IPS-11a (cell line): ENCODE measurements around the gene PRRT4.

Experiments
- H3K4me3 ChIP-seq: one replicate; pipeline ENCODE4 v1.5.1; 2013; ENCODE audit warnings: low read depth, low read length, control low read depth

The PRRT4 gene

DNA sequence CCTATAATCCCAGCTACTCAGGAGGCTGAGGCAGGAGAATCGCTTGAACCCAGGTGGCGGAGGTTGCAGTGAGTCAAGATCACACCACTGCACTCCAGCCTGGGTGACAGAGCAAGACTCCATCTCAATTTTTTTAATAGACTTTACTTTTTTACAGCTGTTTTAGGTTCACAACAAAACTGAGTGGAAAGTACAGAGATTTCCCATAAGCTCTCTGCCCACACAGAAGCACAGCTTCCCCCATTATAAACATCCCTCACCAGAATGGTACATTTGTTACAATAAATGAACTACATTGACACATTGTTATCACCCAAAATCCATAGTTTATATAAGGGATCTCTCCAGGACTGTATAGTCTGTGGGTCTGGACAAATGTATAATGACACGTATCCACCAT, 14.6 kb upstream of the PRRT4 start:
- H3K4me3 ChIP-seq = no peak overlapping the region

DNA sequence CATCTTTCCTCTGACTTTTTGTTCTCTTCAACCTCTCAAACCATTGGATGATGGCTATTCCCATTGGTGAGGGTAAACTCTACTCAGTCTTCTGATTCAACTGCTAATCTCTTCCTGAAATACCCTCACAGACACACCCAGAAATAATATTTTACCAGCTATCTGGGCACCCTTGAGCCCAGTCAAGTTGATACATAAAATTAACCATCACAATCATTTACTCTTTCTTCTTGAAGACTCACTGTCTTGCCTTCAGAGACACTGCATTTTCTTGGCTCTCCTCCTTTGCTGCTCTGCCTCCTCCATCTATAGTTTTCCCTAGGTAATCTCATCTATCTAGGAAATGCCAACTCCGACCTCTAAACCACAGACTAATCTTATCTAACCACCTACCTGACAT, 12.6 kb upstream of the PRRT4 start:
- H3K4me3 ChIP-seq = no peak overlapping the region

DNA sequence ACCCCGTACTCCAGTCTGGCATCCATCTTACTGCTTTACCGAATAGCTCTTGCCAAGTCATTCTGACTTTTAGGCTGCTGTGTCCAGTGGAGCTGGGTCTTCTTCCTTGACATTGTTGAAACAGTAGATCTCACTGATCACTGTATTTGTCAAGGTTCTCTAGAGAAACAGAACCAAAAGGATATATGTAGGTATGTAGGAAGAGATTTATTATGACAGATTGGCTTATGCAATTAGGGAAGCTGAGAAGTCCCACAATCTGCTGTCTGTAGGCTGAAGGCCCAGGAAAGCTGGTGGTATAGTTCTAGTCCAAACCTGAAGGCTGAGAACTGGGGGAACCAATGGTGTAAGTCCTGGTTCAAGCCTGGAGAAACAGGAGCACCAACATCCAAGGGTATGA, 12.1 kb upstream of the PRRT4 start:
- H3K4me3 ChIP-seq = no peak overlapping the region

DNA sequence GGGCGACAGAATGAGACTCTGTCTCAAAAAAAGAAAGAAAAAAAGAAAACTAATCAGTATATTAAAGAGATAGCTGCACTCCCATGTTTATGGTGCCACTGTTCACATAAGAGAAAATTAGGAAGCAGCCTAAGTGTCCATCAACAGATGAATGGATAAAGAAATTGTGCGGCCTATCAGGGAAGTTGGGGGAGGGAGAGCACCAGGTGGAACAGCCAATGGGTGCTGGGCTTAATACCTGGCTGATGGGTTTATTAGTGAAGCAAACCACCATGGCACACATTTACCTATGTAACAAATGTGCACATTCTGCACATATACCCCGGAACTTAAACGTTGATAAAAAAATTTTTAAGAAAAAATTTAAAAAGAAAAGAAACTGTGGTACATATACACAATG, 9.0 kb upstream of the PRRT4 start:
- no peak overlapping the region for H3K4me3 ChIP-seq

DNA sequence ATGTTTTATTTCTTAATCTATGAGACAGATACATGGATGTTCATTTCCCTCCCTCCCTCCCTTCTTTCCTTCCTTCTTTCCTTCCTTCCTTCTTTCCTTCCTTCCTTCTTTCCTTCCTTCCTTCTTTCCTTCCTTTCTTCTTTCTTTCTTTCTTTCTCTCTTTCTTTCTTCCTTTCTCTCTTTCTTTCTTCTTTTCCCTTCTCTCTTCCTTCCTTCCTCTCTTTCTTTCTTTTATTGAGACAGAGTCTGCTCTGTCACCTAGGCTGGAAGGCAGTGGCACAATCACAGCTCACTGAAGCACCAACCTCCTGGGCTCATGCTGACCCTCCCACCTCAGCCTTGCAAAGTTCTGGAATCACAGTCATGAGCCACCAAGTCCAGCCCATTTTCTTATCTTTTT, 5.5 kb upstream of the PRRT4 start:
- H3K4me3 ChIP-seq = no peak overlapping the region

DNA sequence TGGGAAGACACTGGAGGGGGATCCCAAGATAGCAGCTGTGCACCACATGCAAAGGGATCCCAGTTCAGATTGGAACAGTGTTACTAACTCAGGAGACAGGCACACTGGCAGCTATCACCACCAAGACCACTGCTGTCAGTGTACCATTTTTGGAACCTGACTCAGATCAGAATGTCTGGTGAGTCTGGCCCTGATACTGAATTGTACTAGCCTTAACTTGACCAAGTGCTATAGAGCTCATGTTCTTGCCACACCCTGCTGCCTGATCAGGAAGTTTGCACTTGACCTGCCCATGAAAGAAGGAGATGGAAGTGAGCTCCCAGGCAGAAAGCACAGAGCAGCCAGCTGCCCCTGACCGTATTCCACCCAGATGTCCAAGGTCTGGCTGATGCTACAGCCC, 4.8 kb upstream of the PRRT4 start:
- no peak overlapping the region for H3K4me3 ChIP-seq

DNA sequence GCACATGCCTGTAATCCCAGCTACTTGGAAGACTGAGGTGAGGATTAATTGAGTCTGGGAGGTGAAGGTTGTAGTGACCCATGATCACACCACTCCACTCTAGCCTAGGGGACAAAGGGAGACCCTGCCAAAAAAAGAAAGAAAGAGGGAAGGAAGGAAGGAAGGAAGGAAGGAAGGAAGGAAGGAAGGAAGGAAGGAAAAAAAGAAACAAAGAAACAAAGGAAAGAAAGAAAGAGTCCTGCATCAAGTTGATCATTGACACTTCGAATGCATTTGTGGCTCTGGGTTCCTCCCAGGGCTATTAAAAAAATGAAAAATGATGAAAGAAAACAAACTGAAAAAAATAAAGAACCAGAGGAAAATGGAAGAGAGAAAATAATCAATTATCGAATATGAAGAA, 3.9 kb upstream of the PRRT4 start:
- no peak overlapping the region for H3K4me3 ChIP-seq

DNA sequence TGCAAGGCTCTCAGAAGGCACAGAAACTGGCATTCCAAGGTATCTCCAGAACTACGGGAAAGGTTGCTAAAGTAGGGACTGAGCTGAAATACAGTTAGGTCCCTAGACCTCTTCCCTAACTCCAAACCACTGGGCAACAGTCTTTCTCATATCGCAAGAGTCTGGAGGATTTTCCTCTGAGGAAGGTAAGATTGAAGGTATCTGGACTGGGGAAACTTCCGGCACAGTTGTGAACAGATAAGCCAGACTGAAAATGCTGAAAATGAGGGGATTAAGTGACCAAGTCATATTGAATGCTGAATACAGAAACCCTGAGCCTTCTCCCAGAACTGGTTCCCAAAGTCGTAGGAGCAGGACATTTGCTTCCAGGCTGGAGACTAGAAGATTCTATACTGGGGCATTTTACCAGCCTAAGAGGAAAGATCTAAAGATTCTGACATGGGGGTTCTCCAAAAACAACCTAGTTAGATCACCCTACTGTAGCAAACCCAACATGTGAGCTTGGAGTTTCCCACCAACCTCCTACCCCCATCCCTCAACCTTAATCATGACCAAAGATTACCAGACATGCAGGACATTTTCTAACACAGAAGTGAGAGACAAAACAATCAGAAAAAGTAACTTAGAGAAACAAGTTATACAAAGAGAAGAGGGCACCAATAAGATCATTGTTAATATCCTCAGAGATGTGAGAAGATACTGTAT, 2.8 kb upstream of the PRRT4 start:
- no peak overlapping the region for H3K4me3 ChIP-seq

DNA sequence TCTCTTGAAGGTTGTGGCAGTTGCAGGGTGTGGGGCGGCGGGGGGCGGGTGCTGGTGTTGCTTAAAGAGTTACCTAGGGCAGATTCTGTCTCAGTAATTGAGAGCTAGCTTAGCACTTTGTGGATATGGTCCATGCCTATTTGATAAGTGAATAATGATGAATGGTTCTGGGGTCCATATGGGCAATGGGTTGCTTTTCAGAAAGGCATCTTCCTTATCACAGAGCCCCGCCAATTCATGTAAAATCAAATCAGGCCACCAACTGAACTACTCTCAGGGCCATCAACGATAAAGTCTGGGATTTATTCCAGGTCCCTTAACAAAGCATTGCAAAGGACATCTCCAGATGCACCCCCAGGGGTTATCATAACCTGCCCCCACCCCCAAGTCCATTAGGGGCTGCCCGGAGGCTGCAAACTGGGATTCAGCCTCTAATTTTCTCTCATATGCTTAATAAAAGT, 1.8 kb upstream of the PRRT4 start:
- H3K4me3 ChIP-seq = no peak overlapping the region

DNA sequence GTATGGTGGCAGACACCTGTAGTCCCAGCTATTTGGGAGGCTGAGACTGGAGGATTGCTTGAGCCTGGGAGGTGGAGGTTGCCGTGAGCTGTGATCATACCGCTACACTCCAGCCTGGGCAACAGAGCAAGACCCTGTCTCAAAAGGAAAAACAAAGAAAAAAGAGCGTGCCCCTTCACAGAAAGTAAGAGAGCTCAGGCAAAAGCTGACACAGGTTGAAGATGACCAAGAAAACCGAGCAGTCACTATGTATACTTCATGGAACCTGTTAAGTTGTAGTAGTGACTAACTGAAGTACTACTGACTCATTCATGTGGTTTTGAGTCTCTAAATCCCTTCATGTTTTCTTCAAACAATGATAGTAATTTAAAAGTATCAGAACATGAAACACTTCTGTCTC, 1.2 kb upstream of the PRRT4 start:
- no peak overlapping the region for H3K4me3 ChIP-seq

DNA sequence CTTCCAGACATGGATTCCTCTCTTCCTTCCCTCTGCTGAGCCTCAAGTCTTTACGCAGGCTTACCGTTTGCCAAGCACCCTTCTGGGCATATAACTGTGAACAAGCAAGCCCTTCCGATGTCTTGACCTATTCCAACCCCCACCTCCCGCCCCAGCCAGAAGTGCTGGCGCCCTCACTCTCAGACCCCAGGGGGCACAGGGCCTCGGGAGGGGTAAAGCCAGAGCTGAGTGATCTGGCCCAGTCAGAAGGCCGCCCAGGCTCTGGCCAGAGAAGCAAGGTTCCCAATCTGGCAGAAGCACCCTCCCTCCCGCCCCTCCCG, 1.2 kb downstream of the PRRT4 start:
- H3K4me3 ChIP-seq = no peak overlapping the region

DNA sequence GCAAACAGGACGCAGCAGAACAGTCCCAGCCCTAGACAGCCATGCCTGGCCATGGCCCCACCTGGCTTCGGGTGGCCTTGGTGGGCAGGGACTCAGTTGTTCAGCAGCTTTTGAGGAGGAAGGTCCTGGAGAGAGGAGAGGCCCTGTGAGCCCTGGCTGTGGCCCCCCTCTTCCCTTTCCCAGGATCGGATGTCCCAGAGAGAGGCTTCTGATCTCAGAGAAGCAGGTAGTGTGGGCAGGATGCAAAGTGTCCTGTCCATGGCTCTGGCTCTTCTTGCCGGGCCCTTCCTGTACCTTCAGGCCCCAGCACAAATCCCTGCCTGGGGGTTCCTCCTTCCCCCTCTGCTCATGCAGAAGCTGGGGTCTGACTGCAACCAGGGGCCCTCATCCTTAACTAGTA, 1.6 kb downstream of the PRRT4 start:
- no peak overlapping the region for H3K4me3 ChIP-seq

DNA sequence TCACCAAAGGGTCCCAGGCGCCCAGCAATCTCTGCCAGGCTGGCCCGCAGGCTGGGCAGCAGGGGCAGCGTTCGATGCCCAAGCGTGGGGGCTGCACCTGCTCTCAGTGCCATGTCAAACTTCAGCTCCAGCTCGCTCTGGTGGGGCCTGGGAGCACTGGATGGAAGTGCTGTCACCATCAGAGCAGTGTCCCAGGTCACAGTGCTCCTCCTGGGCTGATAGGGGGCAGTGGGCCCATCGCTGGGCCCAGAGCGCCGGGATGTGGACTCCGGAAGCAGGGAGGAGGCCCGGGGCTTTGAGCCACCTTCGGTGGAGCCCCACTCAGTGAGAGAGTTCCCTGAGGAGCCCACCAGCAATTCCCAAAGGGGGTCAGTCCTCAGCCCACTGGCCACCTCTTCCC, 2.2 kb downstream of the PRRT4 start:
- no peak overlapping the region for H3K4me3 ChIP-seq

DNA sequence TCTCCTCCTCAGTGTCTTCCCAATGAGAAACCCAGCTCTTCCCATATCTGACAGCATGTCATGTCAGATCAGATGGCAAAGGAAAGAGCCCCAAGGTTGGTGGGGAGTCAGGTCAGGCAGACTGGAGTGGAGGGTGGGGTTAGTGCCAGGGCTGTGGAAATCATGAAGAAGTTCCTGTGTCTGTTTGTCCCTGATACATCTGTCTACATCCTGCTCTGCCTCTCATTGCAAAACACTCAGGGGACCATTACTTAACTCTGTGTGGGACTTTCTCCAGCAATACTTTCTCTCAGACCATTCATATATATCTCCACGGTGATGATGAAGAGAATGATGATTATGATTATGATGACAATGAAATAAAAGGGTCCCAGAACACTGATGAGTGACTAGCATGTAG, 3.3 kb downstream of the PRRT4 start:
- no peak overlapping the region for H3K4me3 ChIP-seq

DNA sequence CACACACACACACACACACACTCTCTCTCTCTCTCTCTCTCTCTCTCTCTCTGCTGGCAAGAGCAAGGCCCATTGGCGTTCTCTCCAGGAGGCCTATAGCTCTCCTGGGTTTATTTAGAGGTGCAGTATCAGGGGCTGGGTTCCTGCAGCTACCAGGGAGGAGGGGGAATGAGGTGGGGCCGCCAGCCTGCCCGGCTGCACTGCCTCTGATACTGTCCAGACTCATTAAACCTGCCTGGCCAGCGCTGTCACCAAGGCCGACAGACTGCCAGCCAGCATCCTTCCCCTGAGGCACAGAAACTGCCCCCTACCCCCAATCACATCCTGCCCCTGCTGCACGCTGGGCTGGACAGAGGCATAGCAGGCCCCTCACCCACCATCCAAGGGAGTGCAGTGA, 4.3 kb downstream of the PRRT4 start:
- H3K4me3 ChIP-seq = no peak overlapping the region

DNA sequence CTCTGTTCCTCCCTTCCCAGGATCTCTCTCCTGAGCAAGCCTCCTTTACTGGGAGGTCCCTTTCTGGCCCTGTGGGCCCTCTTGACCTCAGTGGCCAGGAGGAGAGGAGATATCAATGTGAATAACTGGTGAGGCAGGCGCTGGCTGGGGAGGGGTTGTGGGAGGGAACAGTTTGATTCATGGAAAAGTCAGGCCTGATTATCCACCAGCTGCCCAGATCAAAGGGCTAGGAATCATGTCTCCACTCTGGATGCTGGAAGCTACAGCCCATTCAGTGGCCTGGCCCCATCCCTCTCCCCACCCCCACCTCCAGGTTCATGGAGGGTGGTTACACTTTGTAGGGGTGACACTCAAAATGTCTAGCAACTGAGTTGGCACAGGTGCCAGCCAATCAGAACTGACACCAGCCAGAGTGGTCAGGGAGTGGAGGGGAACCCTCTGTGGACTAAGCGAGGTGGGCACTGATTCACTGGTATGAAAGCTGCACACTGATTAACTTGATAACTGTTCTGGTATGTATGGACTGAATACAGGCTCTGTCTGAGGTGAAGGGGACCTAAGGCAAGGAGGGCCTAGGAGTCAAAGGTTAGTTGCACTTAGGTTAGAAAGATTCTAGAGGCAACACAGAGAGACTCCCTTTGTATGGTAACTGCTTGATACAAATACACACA, 4.8 kb downstream of the PRRT4 start:
- no peak overlapping the region for H3K4me3 ChIP-seq

DNA sequence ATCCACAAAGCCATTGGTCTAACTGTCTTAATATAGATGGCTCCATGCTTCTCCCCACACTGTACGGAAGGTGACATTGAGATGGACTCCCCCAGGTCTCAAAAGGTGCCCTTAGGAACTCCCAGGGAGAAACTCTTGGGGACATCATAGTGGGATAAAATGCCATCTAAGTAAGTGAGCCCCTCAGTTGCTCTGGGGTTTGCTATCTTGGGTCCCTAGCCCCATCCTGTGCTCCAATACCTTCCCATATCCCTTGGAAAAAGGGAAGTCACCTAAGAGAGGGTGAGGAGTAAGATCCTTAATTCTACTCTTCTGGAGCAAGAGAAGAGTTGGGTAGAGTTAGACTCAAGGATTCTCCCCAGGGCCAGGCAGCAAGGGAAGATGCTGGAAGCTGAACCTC, 7.9 kb downstream of the PRRT4 start:
- no peak overlapping the region for H3K4me3 ChIP-seq

DNA sequence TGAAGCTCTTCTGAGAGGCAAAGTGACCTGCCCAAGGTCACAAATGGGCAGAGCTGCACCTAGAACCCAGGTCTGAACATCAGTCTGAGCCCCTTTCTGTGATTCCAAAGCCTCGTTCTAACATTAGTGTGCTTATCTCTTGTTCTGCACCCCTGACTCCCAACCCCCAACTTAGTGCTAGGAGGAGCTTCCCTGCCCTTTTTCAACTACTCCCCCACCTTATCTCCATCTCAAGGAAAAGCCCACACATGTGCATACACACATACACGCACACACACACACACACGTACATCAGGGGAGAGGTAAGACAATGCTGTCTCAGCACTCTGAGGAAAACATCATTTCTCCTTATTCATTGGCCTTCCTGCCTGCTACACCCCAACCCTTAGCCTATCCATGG, 8.3 kb downstream of the PRRT4 start:
- no peak overlapping the region for H3K4me3 ChIP-seq

DNA sequence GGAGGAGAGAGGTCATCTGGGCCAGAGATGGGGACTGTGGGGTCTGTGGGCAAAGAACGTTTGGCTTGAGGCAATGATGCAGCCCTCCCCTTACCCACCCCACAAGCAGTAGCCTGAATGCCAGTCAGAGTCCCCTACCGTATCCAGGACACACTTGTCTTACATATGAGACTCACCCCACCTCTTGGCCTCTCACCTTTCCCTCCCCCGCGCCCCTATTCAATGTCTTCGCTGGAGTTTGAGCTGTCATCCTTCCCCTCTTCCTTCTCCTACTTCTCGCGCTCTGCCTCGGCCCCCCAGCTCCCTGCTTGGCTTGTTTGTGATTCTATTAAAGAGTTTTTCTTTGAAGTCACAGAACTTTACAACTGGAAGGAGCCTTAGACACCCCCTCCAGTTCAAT, 8.9 kb downstream of the PRRT4 start:
- no peak overlapping the region for H3K4me3 ChIP-seq

DNA sequence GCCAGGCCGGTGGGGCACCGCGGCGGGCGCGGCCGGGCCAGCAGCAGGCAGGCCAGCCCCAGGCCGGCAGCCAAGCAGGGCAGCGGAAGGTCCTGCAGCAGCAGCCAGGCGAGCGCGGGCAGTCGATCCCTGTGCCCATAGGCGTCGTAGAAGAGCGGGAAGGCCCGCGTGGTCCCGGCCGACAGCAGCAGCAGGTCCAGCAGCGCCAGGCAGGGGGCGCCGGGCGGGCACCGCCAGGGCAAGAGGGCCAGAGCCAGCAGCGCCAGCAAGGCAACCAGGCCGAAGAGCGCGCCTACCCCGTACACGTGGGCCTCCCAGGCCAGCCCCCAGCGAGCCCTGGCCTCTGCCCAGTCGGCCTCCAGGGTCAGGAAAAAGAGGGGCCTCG, 9.3 kb downstream of the PRRT4 start:
- no peak overlapping the region for H3K4me3 ChIP-seq

DNA sequence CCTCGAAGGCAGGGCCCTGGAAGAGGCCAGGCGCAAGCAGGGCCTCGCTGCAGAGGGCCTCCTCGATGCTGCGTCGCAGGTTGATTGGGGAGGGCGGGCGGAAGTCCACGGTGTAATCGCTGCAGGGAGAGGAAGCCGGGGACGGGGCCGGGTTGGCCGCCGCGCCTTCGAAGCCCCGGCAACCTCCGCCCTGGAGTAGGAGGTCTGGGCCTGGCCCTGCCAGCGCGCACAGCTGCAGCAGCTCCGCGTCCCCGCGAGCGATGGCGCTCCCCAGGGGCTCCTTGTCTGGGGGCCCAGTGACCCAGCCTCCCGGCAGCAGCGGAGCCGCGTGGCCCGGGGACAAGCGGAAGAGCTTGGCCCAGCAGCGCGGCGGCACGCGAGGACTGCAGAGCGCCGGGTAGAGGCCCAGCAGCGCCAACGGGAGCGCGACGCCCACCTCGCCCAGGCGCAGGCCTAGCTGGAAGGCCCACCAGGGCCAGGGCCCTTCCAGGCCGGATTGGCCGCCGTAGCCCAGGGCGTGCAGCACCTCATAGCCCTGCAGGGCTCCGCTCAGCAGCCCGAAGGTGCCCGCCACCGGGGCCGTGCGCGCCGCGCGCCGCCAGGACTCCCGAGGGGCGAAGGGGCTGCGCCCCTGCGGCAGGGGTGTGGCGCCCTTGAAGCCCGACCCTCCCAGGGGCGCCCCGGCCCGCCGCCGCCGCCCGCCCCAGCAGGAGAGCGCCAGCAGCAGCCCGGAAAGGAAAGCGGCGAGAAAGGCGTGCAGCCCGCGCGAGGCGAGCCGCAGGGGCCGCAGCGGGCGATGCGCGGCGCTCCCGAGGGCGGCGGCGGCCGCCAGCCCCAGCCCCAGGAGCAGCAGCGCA, 10.0 kb downstream of the PRRT4 start:
- no peak overlapping the region for H3K4me3 ChIP-seq

DNA sequence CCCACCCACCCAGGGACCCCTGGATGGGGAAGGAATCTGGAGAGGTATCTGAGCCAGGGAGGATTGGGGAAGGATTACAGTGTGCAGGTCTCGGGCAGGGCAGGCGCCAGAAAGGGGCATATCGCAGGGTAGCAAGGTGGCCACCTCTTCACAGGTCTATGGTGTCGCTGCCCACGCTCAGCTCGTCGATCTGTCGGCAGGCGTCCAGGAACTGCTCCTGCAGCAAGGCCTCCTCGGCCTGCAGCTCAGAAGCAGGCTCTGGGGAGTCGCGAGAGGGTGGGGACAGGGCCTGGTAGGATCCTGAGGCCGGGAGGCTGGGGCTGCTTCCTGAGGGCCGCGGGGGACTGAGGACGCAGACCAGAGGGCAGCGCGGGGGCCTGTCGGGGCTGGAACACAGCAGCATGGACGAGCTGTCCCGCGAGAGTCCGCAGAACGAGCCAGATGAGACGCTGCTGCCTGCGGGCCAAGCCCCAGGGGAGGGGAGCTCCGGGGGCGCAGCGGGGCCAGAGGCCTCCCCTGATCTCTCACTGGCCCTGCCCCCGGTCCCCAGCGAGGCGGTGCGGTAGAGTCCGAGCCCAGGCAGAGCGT, 10.7 kb downstream of the PRRT4 start:
- no peak overlapping the region for H3K4me3 ChIP-seq
